ENCODE measurements around the gene C19orf33. TPM values are rescaled to one million over a fixed set of nuclear protein-coding genes. Genes with fewer than 3 reads are reported as not detected.

The C19orf33 gene
- total and polyA plus RNA-seq, 2 of the 8 experiments (the other 6 are each of a cell fraction or from before 2014, with no cell fraction given), result 6.0 to 36.0 TPM

GRCh38 chr19:38317104-38317612, 13.1 kb downstream of the C19orf33 start (continued):
- no peak for TF ChIP-seq FOSL1 (IDR thresholded peaks at IDR 0.05; ENCODE audit: insufficient read depth, low read depth, low read length)
- no peak for TF ChIP-seq CREB1 (IDR thresholded peaks at IDR 0.05)
- no peak for TF ChIP-seq POLR2A (IDR thresholded peaks at IDR 0.05; ENCODE audit: control extremely low read depth in 1 of 2, low read depth in 2 of 2, low read length in 2 of 2)
- no peak for TF ChIP-seq ATF2 (IDR thresholded peaks at IDR 0.05; ENCODE audit: low read length)

All from H1 (cell line).